Measurements from ENCODE around the gene DYNLL2.

DNA sequence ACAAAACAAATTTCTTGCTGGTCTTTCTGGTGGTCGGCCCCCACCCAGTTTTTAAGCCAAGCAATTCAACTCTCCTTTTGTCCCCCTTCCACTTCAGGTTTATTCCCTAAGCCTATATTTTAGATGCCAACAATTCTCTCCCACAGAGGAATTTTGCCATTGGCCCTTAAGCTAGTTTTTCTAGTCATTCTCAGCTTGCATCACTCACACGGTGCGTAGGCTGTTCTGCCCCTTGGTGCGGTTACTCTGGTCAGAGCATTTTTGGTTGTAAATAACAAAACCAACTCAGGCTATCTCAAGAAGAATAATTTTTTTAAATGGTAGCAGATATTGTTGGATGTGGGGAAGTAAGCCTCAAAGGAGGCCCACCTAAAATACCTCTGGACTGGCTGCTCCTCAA is 33.7 kb upstream of the DYNLL2 start:
- TF ChIP-seq CBX8 (IDR thresholded peaks at IDR 0.05) (no peak), CTCF (IDR thresholded peaks at IDR 0.05) (no peak), MAX (IDR thresholded peaks at IDR 0.05) (no peak), POLR2A (IDR thresholded peaks at IDR 0.05; ENCODE audit: low read length) (no peak), NFE2L2 (conservative IDR thresholded peaks at IDR 0.05; ENCODE audit: low read length) (no peak)
